Activated naive CD8-positive, alpha-beta T cell treated with anti-CD3 and anti-CD28 coated beads, Interleukin-2, amount 50 U/mL, for 24 hours (primary cell): ENCODE measurements around the gene PCED1B.
"Not testable (repeated sequence)": the region's sequence is repeated elsewhere in the genome, so short reads cannot be mapped to it uniquely, and the experiment has no call there.

ENCODE experiments used
- ATAC-seq: fragments of 150-1000 bp; cut with Tn5 transposase; one replicate; pipeline ENCODE4 v1.10.0; 2021
- DNase-seq: peaks from one replicate; pipeline ENCODE4 v3.0.0; 2021
- H3K27ac Mint-ChIP-seq: one replicate; pipeline ENCODE4 v1.8.0; 2021; ENCODE audit warnings: mild to moderate bottlenecking, mixed read lengths
- H3K27me3 Mint-ChIP-seq: one replicate; pipeline ENCODE4 v1.8.0; 2021; ENCODE audit warnings: mixed read lengths
- H3K36me3 Mint-ChIP-seq: one replicate; pipeline ENCODE4 v1.8.0; 2021; ENCODE audit warnings: low read depth, mixed read lengths
- H3K4me1 Mint-ChIP-seq: one replicate; pipeline ENCODE4 v1.8.0; 2021; ENCODE audit warnings: mixed read lengths
- H3K4me3 Mint-ChIP-seq: one replicate; pipeline ENCODE4 v1.8.0; 2021; ENCODE audit warnings: mild to moderate bottlenecking, moderate library complexity, mixed read lengths
- H3K9me3 Mint-ChIP-seq: one replicate; pipeline ENCODE4 v1.8.0; 2021; ENCODE audit warnings: mixed read lengths

Gene PCED1B

GRCh38 chr12:47111392-47111778, 32.0 kb downstream of the PCED1B start:
- Mint-ChIP-seq H3K27ac (peak overlapping the region; percentile 91), H3K4me3 (peak overlapping the region; percentile 48), H3K4me1 (peaks cover 43% of the 10 kb centered on the region), H3K36me3 (peaks cover 19% of the 10 kb centered on the region), H3K9me3 (no peaks in the 10 kb centered on the region), H3K27me3 (no peaks in the 10 kb centered on the region)
- peak; percentile 80 for ATAC-seq
- DNase-seq: peak; percentile 23

GRCh38 chr12:47111854-47112253, 32.4 kb downstream of the PCED1B start:
- Mint-ChIP-seq H3K9me3 (no peaks in the 10 kb centered on the region), H3K36me3 (peaks cover 19% of the 10 kb centered on the region), H3K27ac (peak overlapping the region; percentile 91), H3K4me1 (peaks cover 43% of the 10 kb centered on the region), H3K27me3 (no peaks in the 10 kb centered on the region), H3K4me3 (peak overlapping the region; percentile 48)
- DNase-seq (no peak), ATAC-seq (peak; percentile 45)

GRCh38 chr12:47112679-47113078, 33.3 kb downstream of the PCED1B start:
- peaks cover under 1% of the 10 kb centered on the region for H3K9me3 Mint-ChIP-seq
- H3K4me3 Mint-ChIP-seq: no peak overlapping the region
- H3K27ac Mint-ChIP-seq: peak overlapping the region; percentile 36
- ATAC-seq (no peak), DNase-seq (no peak)
- H3K27me3 Mint-ChIP-seq: no peaks in the 10 kb centered on the region
- H3K36me3 Mint-ChIP-seq: peaks cover 22% of the 10 kb centered on the region
- H3K4me1 Mint-ChIP-seq: peaks cover 46% of the 10 kb centered on the region

- DNase-seq (no peak), ATAC-seq (no peak)
- peaks cover 4% of the 10 kb centered on the region for H3K9me3 Mint-ChIP-seq
- H3K4me1 Mint-ChIP-seq: peaks cover 49% of the 10 kb centered on the region
- H3K27ac Mint-ChIP-seq: no peak overlapping the region
- H3K27me3 Mint-ChIP-seq: no peaks in the 10 kb centered on the region
- peaks cover 20% of the 10 kb centered on the region for H3K36me3 Mint-ChIP-seq
- no peak overlapping the region for H3K4me3 Mint-ChIP-seq
These were observed 35.1 kb downstream of the PCED1B start for GRCh38 chr12:47114481-47114892.

GRCh38 chr12:47117305-47117704, 37.9 kb downstream of the PCED1B start:
- not testable (repeated sequence) for H3K27me3 Mint-ChIP-seq, DNase-seq, H3K4me3 Mint-ChIP-seq, H3K27ac Mint-ChIP-seq, H3K9me3 Mint-ChIP-seq, ATAC-seq
- peaks cover 51% of the 10 kb centered on the region for H3K4me1 Mint-ChIP-seq
- H3K36me3 Mint-ChIP-seq: peaks cover 12% of the 10 kb centered on the region

- Mint-ChIP-seq H3K9me3 (peaks cover 4% of the 10 kb centered on the region), H3K4me1 (peaks cover 65% of the 10 kb centered on the region), H3K4me3 (peak overlapping the region; percentile 62), H3K36me3 (peaks cover 20% of the 10 kb centered on the region), H3K27ac (peak overlapping the region; percentile 99), H3K27me3 (no peaks in the 10 kb centered on the region)
- ATAC-seq (peak; percentile 88), DNase-seq (no peak)
These were observed 41.3 kb downstream of the PCED1B start for GRCh38 chr12:47120736-47121135.

GRCh38 chr12:47121146-47121545, 41.7 kb downstream of the PCED1B start:
- peak overlapping the region; percentile 62 for H3K4me3 Mint-ChIP-seq
- ATAC-seq (peak; percentile 92), DNase-seq (no peak)
- peaks cover 20% of the 10 kb centered on the region for H3K36me3 Mint-ChIP-seq
- H3K9me3 Mint-ChIP-seq: peaks cover 4% of the 10 kb centered on the region
- H3K27ac Mint-ChIP-seq: peak overlapping the region; percentile 99
- H3K27me3 Mint-ChIP-seq: no peaks in the 10 kb centered on the region
- peaks cover 65% of the 10 kb centered on the region for H3K4me1 Mint-ChIP-seq

GRCh38 chr12:47122602-47123001, 43.2 kb downstream of the PCED1B start:
- Mint-ChIP-seq H3K4me1 (peaks cover 62% of the 10 kb centered on the region), H3K27ac (no peak overlapping the region), H3K36me3 (peaks cover 17% of the 10 kb centered on the region), H3K27me3 (no peaks in the 10 kb centered on the region), H3K4me3 (no peak overlapping the region), H3K9me3 (peaks cover 4% of the 10 kb centered on the region)
- DNase-seq (no peak), ATAC-seq (no peak)

- H3K27me3 Mint-ChIP-seq: no peaks in the 10 kb centered on the region
- no peak overlapping the region for H3K27ac Mint-ChIP-seq
- H3K9me3 Mint-ChIP-seq: no peaks in the 10 kb centered on the region
- peaks cover 56% of the 10 kb centered on the region for H3K4me1 Mint-ChIP-seq
- H3K4me3 Mint-ChIP-seq: no peak overlapping the region
- DNase-seq (no peak), ATAC-seq (no peak)
- H3K36me3 Mint-ChIP-seq: peaks cover 10% of the 10 kb centered on the region
These were observed 44.3 kb downstream of the PCED1B start for GRCh38 chr12:47123730-47124129.

GRCh38 chr12:47124451-47124850, 45.0 kb downstream of the PCED1B start:
- H3K4me3 Mint-ChIP-seq: no peak overlapping the region
- no peaks in the 10 kb centered on the region for H3K9me3 Mint-ChIP-seq
- DNase-seq (no peak), ATAC-seq (no peak)
- no peak overlapping the region for H3K27ac Mint-ChIP-seq
- peaks cover 10% of the 10 kb centered on the region for H3K36me3 Mint-ChIP-seq
- no peaks in the 10 kb centered on the region for H3K27me3 Mint-ChIP-seq
- peaks cover 53% of the 10 kb centered on the region for H3K4me1 Mint-ChIP-seq

GRCh38 chr12:47126246-47126645, 46.8 kb downstream of the PCED1B start:
- peaks cover 10% of the 10 kb centered on the region for H3K36me3 Mint-ChIP-seq
- no peak overlapping the region for H3K4me3 Mint-ChIP-seq
- no peak for DNase-seq

GRCh38 chr12:47131011-47131410, 51.6 kb downstream of the PCED1B start:
- Mint-ChIP-seq H3K27ac (peak overlapping the region; percentile 16), H3K36me3 (peaks cover 12% of the 10 kb centered on the region), H3K9me3 (no peaks in the 10 kb centered on the region), H3K4me3 (no peak overlapping the region), H3K27me3 (no peaks in the 10 kb centered on the region), H3K4me1 (peaks cover 9% of the 10 kb centered on the region)
- ATAC-seq (no peak), DNase-seq (no peak)

More at GRCh38 chr12:47126246-47126645, 46.8 kb downstream of the PCED1B start:
- H3K27me3 Mint-ChIP-seq: no peaks in the 10 kb centered on the region
- H3K4me1 Mint-ChIP-seq: peaks cover 35% of the 10 kb centered on the region
- no peak overlapping the region for H3K27ac Mint-ChIP-seq
- no peak for ATAC-seq
- H3K9me3 Mint-ChIP-seq: no peaks in the 10 kb centered on the region

- peak overlapping the region; percentile 77 for H3K27ac Mint-ChIP-seq
- peaks cover 9% of the 10 kb centered on the region for H3K4me1 Mint-ChIP-seq
- no peaks in the 10 kb centered on the region for H3K9me3 Mint-ChIP-seq
- H3K4me3 Mint-ChIP-seq: no peak overlapping the region
- H3K36me3 Mint-ChIP-seq: peaks cover 13% of the 10 kb centered on the region
- no peak for DNase-seq
- peak; percentile 20 for ATAC-seq
- no peaks in the 10 kb centered on the region for H3K27me3 Mint-ChIP-seq
These were observed 54.6 kb downstream of the PCED1B start for GRCh38 chr12:47134005-47134404.

GRCh38 chr12:47135578-47135977, 56.2 kb downstream of the PCED1B start:
- DNase-seq: no peak
- peaks cover 5% of the 10 kb centered on the region for H3K9me3 Mint-ChIP-seq
- no peaks in the 10 kb centered on the region for H3K27me3 Mint-ChIP-seq
- H3K36me3 Mint-ChIP-seq: peaks cover 23% of the 10 kb centered on the region
- ATAC-seq: no peak
- no peak overlapping the region for H3K4me3 Mint-ChIP-seq
- no peak overlapping the region for H3K27ac Mint-ChIP-seq
- peaks cover 9% of the 10 kb centered on the region for H3K4me1 Mint-ChIP-seq

GRCh38 chr12:47139000-47139681, 59.7 kb downstream of the PCED1B start:
- no peak overlapping the region for H3K27ac Mint-ChIP-seq
- H3K4me1 Mint-ChIP-seq: peaks cover 9% of the 10 kb centered on the region
- ATAC-seq: no peak
- DNase-seq: no peak
- H3K27me3 Mint-ChIP-seq: no peaks in the 10 kb centered on the region
- peaks cover 8% of the 10 kb centered on the region for H3K9me3 Mint-ChIP-seq
- peaks cover 28% of the 10 kb centered on the region for H3K36me3 Mint-ChIP-seq
- no peak overlapping the region for H3K4me3 Mint-ChIP-seq
